Hepatocyte (in vitro differentiated cells): Measurements from ENCODE around the gene SLC19A1.

Experiments used
- CTCF ChIP-seq: fragments of 200-600 bp; sonication (generic); IDR thresholded peaks from 2 replicates; pipeline ENCODE4 v1.5.1; 2016; ENCODE audit warnings: antibody characterized with exemption, mild to moderate bottlenecking; ENCODE audit not compliant: poor library complexity
- EZH2phosphoT487 ChIP-seq: fragments of 200-600 bp; sonication (generic); IDR thresholded peaks from one replicate; pipeline ENCODE4 v1.6.1; 2018; ENCODE audit warnings: antibody characterized with exemption, mild to moderate bottlenecking, low read depth, moderate library complexity; ENCODE audit not compliant: unreplicated experiment, severe bottlenecking

- TF ChIP-seq CTCF (peak; percentile 11), EZH2phosphoT487 (no peak)
Measured at GRCh38 chr21:45542242-45542666, at the start of gene SLC19A1.
